WTC11 (cell line): Measurements from ENCODE around the gene RGL3. TPM values are rescaled to one million over a fixed set of nuclear protein-coding genes. Genes with fewer than 3 reads are reported as not detected.
A peak's percentile ranks its signal among the peaks of the same experiment; 100 is the strongest.

Experiments used
- ATAC-seq: fragments of 200-7000 bp; cut with Tn5 transposase; 2 replicates; pipeline ENCODE4 v1.10.0; 2021; ENCODE audit warnings: mild to moderate bottlenecking, moderate library complexity
- CTCF ChIA-PET: fragments of 300-600 bp; sonication (Branson Sonifier 250); formaldehyde crosslinking; loops from one replicate; lab custom pipeline; 2021; ENCODE audit warnings: antibody characterized with exemption; lab: Charles Lee
- POLR2A ChIA-PET: fragments of 350-600 bp; sonication (Branson Sonifier 250); formaldehyde crosslinking; loops from one replicate; lab custom pipeline; 2021; ENCODE audit warnings: antibody characterized with exemption; lab: Charles Lee
- DNase-seq: peaks from one replicate; pipeline ENCODE4 v3.0.0; 2021; ENCODE audit warnings: low spot score
- H3K27ac Mint-ChIP-seq: 2 replicates; pipeline ENCODE4 v1.8.0; 2021; ENCODE audit warnings: mixed read lengths
- H3K27me3 Mint-ChIP-seq: 2 replicates; pipeline ENCODE4 v1.8.0; 2021; ENCODE audit warnings: low read depth, mild to moderate bottlenecking, moderate library complexity, mixed read lengths
- H3K36me3 Mint-ChIP-seq: 2 replicates; pipeline ENCODE4 v1.8.0; 2021; ENCODE audit warnings: mixed read lengths
- H3K4me1 Mint-ChIP-seq: 2 replicates; pipeline ENCODE4 v1.8.0; 2022; ENCODE audit warnings: mixed read lengths
- H3K4me3 Mint-ChIP-seq: 2 replicates; pipeline ENCODE4 v1.8.0; 2021; ENCODE audit warnings: mild to moderate bottlenecking, moderate library complexity, mixed read lengths
- H3K9me3 Mint-ChIP-seq: 2 replicates; pipeline ENCODE4 v1.8.0; 2021; ENCODE audit warnings: mixed read lengths
- AFF4 ChIP-seq: sonication (generic); formaldehyde crosslinking; IDR thresholded peaks from 2 replicates; pipeline ENCODE4 v1.8.1; 2023; ENCODE audit warnings: mild to moderate bottlenecking, missing genetic modification reagents, borderline replicate concordance
- ATF1 ChIP-seq: sonication (generic); formaldehyde crosslinking; IDR thresholded peaks from 2 replicates; pipeline ENCODE4 v1.8.1; 2023; ENCODE audit warnings: mild to moderate bottlenecking, moderate library complexity, missing genetic modification reagents
- CREM ChIP-seq: sonication (generic); formaldehyde crosslinking; IDR thresholded peaks from 2 replicates; pipeline ENCODE4 v1.8.1; 2022; ENCODE audit warnings: mild to moderate bottlenecking, missing genetic modification reagents, moderate library complexity
- FOXJ3 ChIP-seq: sonication (generic); formaldehyde crosslinking; IDR thresholded peaks from 2 replicates; pipeline ENCODE4 v1.9.0; 2021; ENCODE audit warnings: missing genetic modification reagents, mild to moderate bottlenecking, borderline replicate concordance
- FOXK1 ChIP-seq: sonication (generic); formaldehyde crosslinking; IDR thresholded peaks from 2 replicates; pipeline ENCODE4 v1.8.0; 2022; ENCODE audit warnings: mild to moderate bottlenecking, moderate library complexity, missing genetic modification reagents
- JAZF1 ChIP-seq: fragments of 250-450 bp; sonication (Bioruptor Pico); IDR thresholded peaks from 2 replicates; pipeline ENCODE4 v1.9.0; 2021; ENCODE audit warnings: moderate library complexity, mild to moderate bottlenecking, inconsistent platforms
- JUN ChIP-seq: sonication (generic); formaldehyde crosslinking; IDR thresholded peaks from 2 replicates; pipeline ENCODE4 v1.8.0; 2023; ENCODE audit warnings: mild to moderate bottlenecking, missing genetic modification reagents
- MAX ChIP-seq: sonication (generic); formaldehyde crosslinking; IDR thresholded peaks from 2 replicates; pipeline ENCODE4 v1.8.0; 2022; ENCODE audit warnings: mild to moderate bottlenecking, missing genetic modification reagents
- NR3C1 ChIP-seq: sonication (generic); formaldehyde crosslinking; conservative IDR thresholded peaks from 2 replicates; pipeline ENCODE4 v1.8.1; 2023; ENCODE audit warnings: low read depth, mild to moderate bottlenecking, missing genetic modification reagents
- PRDM15 ChIP-seq: sonication (generic); formaldehyde crosslinking; IDR thresholded peaks from 2 replicates; pipeline ENCODE4 v1.8.0; 2022; ENCODE audit warnings: missing genetic modification reagents
- PRRX2 ChIP-seq: fragments of 250-450 bp; sonication (Bioruptor Pico); IDR thresholded peaks from 2 replicates; pipeline ENCODE4 v1.8.0; 2021; ENCODE audit warnings: mild to moderate bottlenecking
- RELA ChIP-seq: sonication (generic); formaldehyde crosslinking; IDR thresholded peaks from 2 replicates; pipeline ENCODE4 v1.8.1; 2022; ENCODE audit warnings: missing genetic modification reagents, mild to moderate bottlenecking, borderline replicate concordance
- SP1 ChIP-seq: sonication (generic); formaldehyde crosslinking; conservative IDR thresholded peaks from 2 replicates; pipeline ENCODE4 v1.8.1; 2022; ENCODE audit warnings: missing genetic modification reagents
- TP53 ChIP-seq: sonication (generic); formaldehyde crosslinking; IDR thresholded peaks from 2 replicates; pipeline ENCODE4 v1.8.1; 2023; ENCODE audit warnings: mild to moderate bottlenecking, missing genetic modification reagents
- ZBTB21 ChIP-seq: sonication (generic); formaldehyde crosslinking; IDR thresholded peaks from 2 replicates; pipeline ENCODE4 v1.8.1; 2023; ENCODE audit warnings: mild to moderate bottlenecking, missing genetic modification reagents, borderline replicate concordance
- ZNF138 ChIP-seq: sonication (generic); formaldehyde crosslinking; conservative IDR thresholded peaks from 2 replicates; pipeline ENCODE4 v1.8.1; 2022; ENCODE audit warnings: mild to moderate bottlenecking, moderate library complexity, missing genetic modification reagents
- ZNF317 ChIP-seq: sonication (generic); formaldehyde crosslinking; IDR thresholded peaks from 2 replicates; pipeline ENCODE4 v1.8.1; 2023; ENCODE audit warnings: low read depth, mild to moderate bottlenecking, moderate library complexity, missing genetic modification reagents, borderline replicate concordance
- total RNA-seq: library from RNA; stranded (reverse); gene quantifications from 3 replicates; pipeline ENCODE4 v1.2.3, GENCODE V29; 2021
- TF ChIP-seq, protein P1 (sequence below): sonication (generic); formaldehyde crosslinking; IDR thresholded peaks from 2 replicates; pipeline ENCODE4 v1.8.0; 2022; ENCODE audit warnings: mild to moderate bottlenecking, missing genetic modification reagents
- TF ChIP-seq, protein P2 (sequence below): sonication (generic); formaldehyde crosslinking; conservative IDR thresholded peaks from 2 replicates; pipeline ENCODE4 v1.8.1; 2023; ENCODE audit warnings: mild to moderate bottlenecking, low read depth, missing genetic modification reagents, moderate library complexity
- TF ChIP-seq, protein P3 (sequence below): sonication (generic); formaldehyde crosslinking; IDR thresholded peaks from 2 replicates; pipeline ENCODE4 v1.8.1; 2023; ENCODE audit warnings: mild to moderate bottlenecking, missing genetic modification reagents, moderate library complexity
- TF ChIP-seq, protein P4 (sequence below): sonication (generic); formaldehyde crosslinking; IDR thresholded peaks from 2 replicates; pipeline ENCODE4 v1.8.1; 2022; ENCODE audit warnings: low read depth, mild to moderate bottlenecking, moderate library complexity, missing genetic modification reagents, borderline replicate concordance
- TF ChIP-seq, protein P5 (sequence below): sonication (generic); formaldehyde crosslinking; IDR thresholded peaks from 2 replicates; pipeline ENCODE4 v1.8.1; 2023; ENCODE audit warnings: mild to moderate bottlenecking, missing genetic modification reagents, moderate library complexity

The RGL3 gene
- total RNA-seq, 1 experiment from 2014 or later: 69.0 TPM

GRCh38 chr19:11421371-11422098 is 2.4 kb upstream of the RGL3 start:
- peak overlapping the region; percentile 97 for H3K27ac Mint-ChIP-seq
- peak; percentile 95 for DNase-seq
- no peaks in the 10 kb centered on the region for H3K36me3 Mint-ChIP-seq
- H3K4me3 Mint-ChIP-seq: peak overlapping the region; percentile 87
- CTCF ChIA-PET: interaction anchor here (0.6 to 7.8 kb wide), 19 partner anchors 10 to 376 kb away, joined by 3 to 308 read pairs (median 8); partner anchors contain the start of genes CCDC159, EPOR, ODAD3 and PRKCSH
- peaks cover 29% of the 10 kb centered on the region for H3K27me3 Mint-ChIP-seq
- peak; percentile 63 for ATAC-seq
- POLR2A ChIA-PET: interaction anchor here (0.5 to 7.8 kb wide), 16 partner anchors 9 to 831 kb away, joined by 3 to 115 read pairs (median 5); partner anchors contain the start of genes CCDC159, ELAVL3, EPOR and ODAD3
- peaks cover 17% of the 10 kb centered on the region for H3K4me1 Mint-ChIP-seq
- no peaks in the 10 kb centered on the region for H3K9me3 Mint-ChIP-seq
- no peak for TF ChIP-seq FOXK1 (CRISPR knock-in tag)
- no peak for TF ChIP-seq AFF4
- TF ChIP-seq, protein P1, sequence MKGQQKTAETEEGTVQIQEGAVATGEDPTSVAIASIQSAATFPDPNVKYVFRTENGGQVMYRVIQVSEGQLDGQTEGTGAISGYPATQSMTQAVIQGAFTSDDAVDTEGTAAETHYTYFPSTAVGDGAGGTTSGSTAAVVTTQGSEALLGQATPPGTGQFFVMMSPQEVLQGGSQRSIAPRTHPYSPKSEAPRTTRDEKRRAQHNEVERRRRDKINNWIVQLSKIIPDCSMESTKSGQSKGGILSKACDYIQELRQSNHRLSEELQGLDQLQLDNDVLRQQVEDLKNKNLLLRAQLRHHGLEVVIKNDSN (CRISPR knock-in tag): 0 out of 2 replicates have a peak, but pooled peaks have one; percentile 20
- TF ChIP-seq ZNF317 (CRISPR knock-in tag): no peak
- TF ChIP-seq, protein P2, sequence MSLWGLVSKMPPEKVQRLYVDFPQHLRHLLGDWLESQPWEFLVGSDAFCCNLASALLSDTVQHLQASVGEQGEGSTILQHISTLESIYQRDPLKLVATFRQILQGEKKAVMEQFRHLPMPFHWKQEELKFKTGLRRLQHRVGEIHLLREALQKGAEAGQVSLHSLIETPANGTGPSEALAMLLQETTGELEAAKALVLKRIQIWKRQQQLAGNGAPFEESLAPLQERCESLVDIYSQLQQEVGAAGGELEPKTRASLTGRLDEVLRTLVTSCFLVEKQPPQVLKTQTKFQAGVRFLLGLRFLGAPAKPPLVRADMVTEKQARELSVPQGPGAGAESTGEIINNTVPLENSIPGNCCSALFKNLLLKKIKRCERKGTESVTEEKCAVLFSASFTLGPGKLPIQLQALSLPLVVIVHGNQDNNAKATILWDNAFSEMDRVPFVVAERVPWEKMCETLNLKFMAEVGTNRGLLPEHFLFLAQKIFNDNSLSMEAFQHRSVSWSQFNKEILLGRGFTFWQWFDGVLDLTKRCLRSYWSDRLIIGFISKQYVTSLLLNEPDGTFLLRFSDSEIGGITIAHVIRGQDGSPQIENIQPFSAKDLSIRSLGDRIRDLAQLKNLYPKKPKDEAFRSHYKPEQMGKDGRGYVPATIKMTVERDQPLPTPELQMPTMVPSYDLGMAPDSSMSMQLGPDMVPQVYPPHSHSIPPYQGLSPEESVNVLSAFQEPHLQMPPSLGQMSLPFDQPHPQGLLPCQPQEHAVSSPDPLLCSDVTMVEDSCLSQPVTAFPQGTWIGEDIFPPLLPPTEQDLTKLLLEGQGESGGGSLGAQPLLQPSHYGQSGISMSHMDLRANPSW (CRISPR knock-in tag): peak; percentile 27; the same call in 1 of the 2 replicates
- TF ChIP-seq MAX (CRISPR knock-in tag): peak; percentile 54
- no peak for TF ChIP-seq CREM (CRISPR knock-in tag)
- TF ChIP-seq, protein P3, sequence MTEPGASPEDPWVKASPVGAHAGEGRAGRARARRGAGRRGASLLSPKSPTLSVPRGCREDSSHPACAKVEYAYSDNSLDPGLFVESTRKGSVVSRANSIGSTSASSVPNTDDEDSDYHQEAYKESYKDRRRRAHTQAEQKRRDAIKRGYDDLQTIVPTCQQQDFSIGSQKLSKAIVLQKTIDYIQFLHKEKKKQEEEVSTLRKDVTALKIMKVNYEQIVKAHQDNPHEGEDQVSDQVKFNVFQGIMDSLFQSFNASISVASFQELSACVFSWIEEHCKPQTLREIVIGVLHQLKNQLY (CRISPR knock-in tag): no peak
- no peak for TF ChIP-seq JUN (CRISPR knock-in tag)
- TF ChIP-seq ZNF138 (CRISPR knock-in tag): peak; percentile 73; the same call in 1 of the 2 replicates
- TF ChIP-seq JAZF1 (CRISPR knock-in tag): no peak
- TF ChIP-seq SP1 (CRISPR knock-in tag): peak; percentile 20; the same call in 1 of the 2 replicates
- no peak for TF ChIP-seq RELA (CRISPR knock-in tag)
- TF ChIP-seq, protein P4, sequence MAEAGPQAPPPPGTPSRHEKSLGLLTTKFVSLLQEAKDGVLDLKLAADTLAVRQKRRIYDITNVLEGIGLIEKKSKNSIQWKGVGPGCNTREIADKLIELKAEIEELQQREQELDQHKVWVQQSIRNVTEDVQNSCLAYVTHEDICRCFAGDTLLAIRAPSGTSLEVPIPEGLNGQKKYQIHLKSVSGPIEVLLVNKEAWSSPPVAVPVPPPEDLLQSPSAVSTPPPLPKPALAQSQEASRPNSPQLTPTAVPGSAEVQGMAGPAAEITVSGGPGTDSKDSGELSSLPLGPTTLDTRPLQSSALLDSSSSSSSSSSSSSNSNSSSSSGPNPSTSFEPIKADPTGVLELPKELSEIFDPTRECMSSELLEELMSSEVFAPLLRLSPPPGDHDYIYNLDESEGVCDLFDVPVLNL: no peak
- TF ChIP-seq, protein P5, sequence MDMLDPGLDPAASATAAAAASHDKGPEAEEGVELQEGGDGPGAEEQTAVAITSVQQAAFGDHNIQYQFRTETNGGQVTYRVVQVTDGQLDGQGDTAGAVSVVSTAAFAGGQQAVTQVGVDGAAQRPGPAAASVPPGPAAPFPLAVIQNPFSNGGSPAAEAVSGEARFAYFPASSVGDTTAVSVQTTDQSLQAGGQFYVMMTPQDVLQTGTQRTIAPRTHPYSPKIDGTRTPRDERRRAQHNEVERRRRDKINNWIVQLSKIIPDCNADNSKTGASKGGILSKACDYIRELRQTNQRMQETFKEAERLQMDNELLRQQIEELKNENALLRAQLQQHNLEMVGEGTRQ (CRISPR knock-in tag): no peak
- TF ChIP-seq ZBTB21: 0 out of 2 replicates have a peak, but pooled peaks have one; percentile 25
- peak; percentile 42; the same call in 1 of the 2 replicates for TF ChIP-seq TP53 (CRISPR knock-in tag)
- no peak for TF ChIP-seq NR3C1 (CRISPR knock-in tag)
- no peak for TF ChIP-seq ATF1 (CRISPR knock-in tag)
- TF ChIP-seq FOXJ3 (CRISPR knock-in tag): no peak
- no peak for TF ChIP-seq PRRX2 (CRISPR knock-in tag)
- TF ChIP-seq PRDM15 (CRISPR knock-in tag): no peak
